A549 (cell line): ENCODE measurements around the gene ACSM5. TPM values are rescaled to one million over a fixed set of nuclear protein-coding genes. Genes with fewer than 3 reads are reported as not detected.
A peak's percentile ranks its signal among the peaks of the same experiment; 100 is the strongest.

Source experiments
- ATAC-seq, 2 experiments: fragments of 200-7000 bp in 1 of 2; fragments of >200 bp in 1 of 2; cut with Nextera tagmentation in 1 of 2; cut with Tn5 transposase in 1 of 2; 3 replicates each; pipeline versions ENCODE4 v1.8.0 to v1.9.1; 2018 to 2020; ENCODE audit warnings: mild to moderate bottlenecking in 1 of 2, moderate library complexity in 1 of 2
- CTCF ChIA-PET: fragments of 300-600 bp; sonication (Branson Sonifier 250); formaldehyde crosslinking; extraction: SDS; loops from one replicate; lab custom pipeline; 2021; ENCODE audit warnings: antibody characterized with exemption, inconsistent platforms; lab: Yijun Ruan, JAX
- POLR2A ChIA-PET: fragments of 350-600 bp; formaldehyde crosslinking; extraction: SDS; loops from one replicate; lab custom pipeline; 2021; ENCODE audit warnings: antibody characterized with exemption, inconsistent platforms; lab: Yijun Ruan, JAX
- DNase-seq, 2 experiments: peaks; one replicate each; pipeline versions ENCODE4 v3.0.0 to v3.0.0-alpha.2; 2011 to 2016; ENCODE audit warnings: low read depth in 1 of 2, low spot score in 1 of 2
- FAIRE-seq: peaks from 2 replicates; lab custom pipeline; 2011; peaks lifted over from hg19 to GRCh38; lab: Jason Lieb, UNC
- H3K27ac ChIP-seq, 2 experiments: fragments of >200 bp; sonication (Bioruptor Twin); formaldehyde crosslinking; 3 replicates each; pipeline ENCODE4 v1.5.1; 2016 to 2017
- H3K4me1 ChIP-seq: fragments of >200 bp; sonication (Bioruptor Twin); formaldehyde crosslinking; 3 replicates; pipeline ENCODE4 v1.6.1; 2016
- H3K4me2 ChIP-seq: fragments of >200 bp; sonication (Bioruptor Twin); formaldehyde crosslinking; 3 replicates; pipeline ENCODE4 v1.6.1; 2016
- H3K4me3 ChIP-seq: fragments of >200 bp; sonication (Bioruptor Twin); formaldehyde crosslinking; 3 replicates; pipeline ENCODE4 v1.5.1; 2016
- H3K9me3 ChIP-seq: fragments of >200 bp; sonication (Bioruptor Twin); formaldehyde crosslinking; 3 replicates; pipeline ENCODE4 v1.6.1; 2016
- ATOH8 ChIP-seq: fragments of 250-450 bp; sonication (Bioruptor Pico); IDR thresholded peaks from 2 replicates; pipeline ENCODE4 v1.5.0; 2020; ENCODE audit warnings: low read depth, mild to moderate bottlenecking, moderate library complexity
- BCL3 ChIP-seq: fragments of >200 bp; sonication (Bioruptor Twin); formaldehyde crosslinking; IDR thresholded peaks from 3 replicates; pipeline ENCODE4 v1.6.1; 2016
- BHLHE40 ChIP-seq: IDR thresholded peaks from 2 replicates; pipeline ENCODE4 v1.6.1; 2012; ENCODE audit warnings: low read depth, low read length, inconsistent platforms
- CBX8 ChIP-seq: fragments of 200-600 bp; sonication (generic); IDR thresholded peaks from 2 replicates; pipeline ENCODE4 v1.6.1; 2016
- EHMT2 ChIP-seq: fragments of 200-600 bp; sonication (generic); IDR thresholded peaks from 2 replicates; pipeline ENCODE4 v1.6.1; 2016; ENCODE audit warnings: antibody characterized with exemption, low read depth, mild to moderate bottlenecking, moderate library complexity
- FOXS1 ChIP-seq: fragments of 250-450 bp; sonication (Bioruptor Pico); IDR thresholded peaks from 2 replicates; pipeline ENCODE4 v1.5.0; 2020; ENCODE audit warnings: mild to moderate bottlenecking, moderate library complexity
- GATA3 ChIP-seq: IDR thresholded peaks from 2 replicates; pipeline ENCODE4 v1.6.1; 2012; ENCODE audit warnings: borderline replicate concordance
- HDAC2 ChIP-seq: fragments of 200-600 bp; sonication (generic); IDR thresholded peaks from 2 replicates; pipeline ENCODE4 v1.6.1; 2016
- HEYL ChIP-seq: fragments of 250-450 bp; sonication (Bioruptor Pico); IDR thresholded peaks from 2 replicates; pipeline ENCODE4 v1.8.0; 2021; ENCODE audit warnings: mild to moderate bottlenecking, moderate library complexity
- HOXB13 ChIP-seq: fragments of 250-450 bp; sonication (Bioruptor Pico); IDR thresholded peaks from 2 replicates; pipeline ENCODE4 v1.5.0; 2020; ENCODE audit warnings: low read depth, mild to moderate bottlenecking, moderate library complexity
- HOXB5 ChIP-seq: fragments of 250-450 bp; sonication (Bioruptor Pico); IDR thresholded peaks from 2 replicates; pipeline ENCODE4 v1.5.0; 2020; ENCODE audit warnings: mild to moderate bottlenecking, moderate library complexity
- JUNB ChIP-seq: fragments of >200 bp; sonication (Bioruptor Twin); formaldehyde crosslinking; IDR thresholded peaks from 2 replicates; pipeline ENCODE4 v1.6.1; 2016
- KDM1A ChIP-seq: fragments of 200-600 bp; sonication (generic); IDR thresholded peaks from 2 replicates; pipeline ENCODE4 v1.6.1; 2016; ENCODE audit warnings: low read depth, mild to moderate bottlenecking
- MAFK ChIP-seq: fragments of 450-650 bp; IDR thresholded peaks from 2 replicates; pipeline ENCODE4 v1.6.1; 2014; ENCODE audit not compliant: partially characterized antibody
- MAZ ChIP-seq: fragments of 150-350 bp; IDR thresholded peaks from 2 replicates; pipeline ENCODE4 v1.6.1; 2014; ENCODE audit warnings: antibody characterized with exemption, low read depth, low read length, borderline replicate concordance
- NFE2L2 ChIP-seq: fragments of 150-350 bp; conservative IDR thresholded peaks from 2 replicates; pipeline ENCODE4 v1.6.1; 2014; ENCODE audit warnings: low read length
- POLR2A ChIP-seq: IDR thresholded peaks from 2 replicates; pipeline ENCODE4 v1.6.1; 2012; ENCODE audit warnings: mild to moderate bottlenecking, low read length
- RAD21 ChIP-seq, 2 experiments: fragments of >200 bp in 1 of 2; sonication (Bioruptor Twin) in 1 of 2; formaldehyde crosslinking in 1 of 2; IDR thresholded peaks in 1 of 2; conservative IDR thresholded peaks in 1 of 2; 2 replicates in 1 of 2; 3 replicates in 1 of 2; pipeline ENCODE4 v1.6.1; 2012 to 2018; ENCODE audit warnings: inconsistent platforms in 1 of 2
- SMC3 ChIP-seq: fragments of >200 bp; sonication (Bioruptor Twin); formaldehyde crosslinking; IDR thresholded peaks from 3 replicates; pipeline ENCODE4 v1.6.1; 2018; ENCODE audit warnings: inconsistent platforms
- SREBF2 ChIP-seq: fragments of 450-650 bp; IDR thresholded peaks from 2 replicates; pipeline ENCODE4 v1.6.1; 2014; ENCODE audit warnings: mild to moderate bottlenecking, moderate library complexity
- USF2 ChIP-seq: fragments of 450-650 bp; IDR thresholded peaks from 2 replicates; pipeline ENCODE4 v1.6.1; 2014; ENCODE audit warnings: antibody characterized with exemption
- ZNF302 ChIP-seq: fragments of 250-450 bp; sonication (Bioruptor Pico); IDR thresholded peaks from 2 replicates; pipeline ENCODE4 v1.9.0; 2021; ENCODE audit warnings: inconsistent platforms, mild to moderate bottlenecking, moderate library complexity
- WGBS: methylation state at CpG from one replicate; pipeline ENCODE4 v1.1.6; 2017; ENCODE audit errors: missing lambda C conversion rate; 5-methylcytosine and 5-hydroxymethylcytosine counted together
- polyA plus RNA-seq, 4 experiments: library from polyadenylated mRNA; depleted of rRNA in 3 of 4; stranded (reverse); fragments of >200 nt; fragmentation: RNase III in 1 of 4; extraction: RNeasy Plus Mini Kit Qiagen cat#74134 plus additional on column Dnase treatment in 1 of 4; gene quantifications; 2 replicates in 3 of 4; 3 replicates in 1 of 4; pipeline ENCODE4 v1.2.3, GENCODE V29; 2011 to 2017
- TF ChIP-seq, protein P1 (sequence below): fragments of >200 bp; sonication (Bioruptor Twin); formaldehyde crosslinking; IDR thresholded peaks from 3 replicates; pipeline ENCODE4 v1.5.1; 2016
- TF ChIP-seq, protein P2 (sequence below): IDR thresholded peaks from 2 replicates; pipeline ENCODE4 v1.6.1; 2012

ACSM5 gene
- polyA plus RNA-seq, 2 of the 4 experiments (the other 2 are of a cell fraction) = not detected

DNA sequence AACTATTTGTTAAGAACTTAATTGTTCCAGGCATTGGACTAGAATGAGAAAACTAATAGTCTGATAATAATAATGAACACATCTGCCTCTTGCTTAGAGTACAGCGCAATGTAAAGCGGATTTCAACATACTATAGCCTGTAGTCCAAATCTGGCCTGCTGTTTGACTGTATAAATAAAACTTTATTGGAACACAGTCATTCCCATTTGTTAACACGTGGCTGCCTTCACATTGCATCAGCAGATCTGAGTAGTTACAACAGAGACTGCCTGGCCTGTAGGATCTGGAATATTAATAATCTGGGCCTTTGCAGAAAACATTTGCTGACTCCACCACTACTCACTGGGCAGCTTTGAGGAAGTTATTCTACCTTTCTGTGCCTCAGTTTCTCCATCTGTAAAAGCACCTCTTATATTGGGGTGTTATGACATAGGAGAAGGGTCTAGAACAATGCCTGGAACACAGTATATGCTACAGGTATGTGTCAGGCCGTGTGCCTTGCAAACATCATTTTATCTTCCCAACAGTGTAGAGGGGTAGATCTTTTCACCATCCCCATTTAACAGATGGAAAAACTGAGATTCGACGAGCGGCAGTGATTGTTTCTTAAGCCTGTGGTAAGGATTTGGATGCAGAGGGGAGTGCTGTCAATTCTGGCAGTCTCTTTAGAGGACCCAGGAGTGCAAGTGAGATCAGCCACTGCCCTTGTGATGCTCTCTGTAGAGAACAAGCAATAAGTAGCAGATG lies 27.0 kb upstream of the ACSM5 start (continued):
- no peak for TF ChIP-seq ATOH8

GRCh38 chr16:20383106-20384029 lies 26.0 kb upstream of the ACSM5 start:
- Histone ChIP-seq H3K4me1 (no peaks in the 10 kb centered on the region), H3K27ac (no peak overlapping the region), H3K4me2 (peak overlapping the region; percentile 45; the same call in 2 of the 3 replicates), H3K4me3 (no peak overlapping the region), H3K9me3 (no peaks in the 10 kb centered on the region)
- DNase-seq (peak; percentile 70 to 74), ATAC-seq (peak; percentile 88 to 98), FAIRE-seq (no peak)
- peak; percentile 77 to 84 for TF ChIP-seq RAD21 (conservative IDR thresholded peaks at IDR 0.05 in 1 of 2, IDR thresholded peaks at IDR 0.05 in 1 of 2)
- no peak for TF ChIP-seq POLR2A
- TF ChIP-seq, protein P1, sequence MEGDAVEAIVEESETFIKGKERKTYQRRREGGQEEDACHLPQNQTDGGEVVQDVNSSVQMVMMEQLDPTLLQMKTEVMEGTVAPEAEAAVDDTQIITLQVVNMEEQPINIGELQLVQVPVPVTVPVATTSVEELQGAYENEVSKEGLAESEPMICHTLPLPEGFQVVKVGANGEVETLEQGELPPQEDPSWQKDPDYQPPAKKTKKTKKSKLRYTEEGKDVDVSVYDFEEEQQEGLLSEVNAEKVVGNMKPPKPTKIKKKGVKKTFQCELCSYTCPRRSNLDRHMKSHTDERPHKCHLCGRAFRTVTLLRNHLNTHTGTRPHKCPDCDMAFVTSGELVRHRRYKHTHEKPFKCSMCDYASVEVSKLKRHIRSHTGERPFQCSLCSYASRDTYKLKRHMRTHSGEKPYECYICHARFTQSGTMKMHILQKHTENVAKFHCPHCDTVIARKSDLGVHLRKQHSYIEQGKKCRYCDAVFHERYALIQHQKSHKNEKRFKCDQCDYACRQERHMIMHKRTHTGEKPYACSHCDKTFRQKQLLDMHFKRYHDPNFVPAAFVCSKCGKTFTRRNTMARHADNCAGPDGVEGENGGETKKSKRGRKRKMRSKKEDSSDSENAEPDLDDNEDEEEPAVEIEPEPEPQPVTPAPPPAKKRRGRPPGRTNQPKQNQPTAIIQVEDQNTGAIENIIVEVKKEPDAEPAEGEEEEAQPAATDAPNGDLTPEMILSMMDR = peak; percentile 66
- peak; percentile 69 for TF ChIP-seq SMC3
- TF ChIP-seq KDM1A = no peak
- ChIA-PET CTCF (interaction anchor here (0.6 to 10.7 kb wide), 45 partner anchors 10 to 827 kb away, joined by 3 to 374 read pairs (median 4); partner anchors contain the start of gene PDILT), POLR2A (interaction anchor here (1.3 kb wide), 1 partner anchor 476 kb away, joined by 6 read pairs; no protein-coding TSS in a partner anchor)
- 23% methylated on average over 8 of the region's 11 CpGs for WGBS

DNA sequence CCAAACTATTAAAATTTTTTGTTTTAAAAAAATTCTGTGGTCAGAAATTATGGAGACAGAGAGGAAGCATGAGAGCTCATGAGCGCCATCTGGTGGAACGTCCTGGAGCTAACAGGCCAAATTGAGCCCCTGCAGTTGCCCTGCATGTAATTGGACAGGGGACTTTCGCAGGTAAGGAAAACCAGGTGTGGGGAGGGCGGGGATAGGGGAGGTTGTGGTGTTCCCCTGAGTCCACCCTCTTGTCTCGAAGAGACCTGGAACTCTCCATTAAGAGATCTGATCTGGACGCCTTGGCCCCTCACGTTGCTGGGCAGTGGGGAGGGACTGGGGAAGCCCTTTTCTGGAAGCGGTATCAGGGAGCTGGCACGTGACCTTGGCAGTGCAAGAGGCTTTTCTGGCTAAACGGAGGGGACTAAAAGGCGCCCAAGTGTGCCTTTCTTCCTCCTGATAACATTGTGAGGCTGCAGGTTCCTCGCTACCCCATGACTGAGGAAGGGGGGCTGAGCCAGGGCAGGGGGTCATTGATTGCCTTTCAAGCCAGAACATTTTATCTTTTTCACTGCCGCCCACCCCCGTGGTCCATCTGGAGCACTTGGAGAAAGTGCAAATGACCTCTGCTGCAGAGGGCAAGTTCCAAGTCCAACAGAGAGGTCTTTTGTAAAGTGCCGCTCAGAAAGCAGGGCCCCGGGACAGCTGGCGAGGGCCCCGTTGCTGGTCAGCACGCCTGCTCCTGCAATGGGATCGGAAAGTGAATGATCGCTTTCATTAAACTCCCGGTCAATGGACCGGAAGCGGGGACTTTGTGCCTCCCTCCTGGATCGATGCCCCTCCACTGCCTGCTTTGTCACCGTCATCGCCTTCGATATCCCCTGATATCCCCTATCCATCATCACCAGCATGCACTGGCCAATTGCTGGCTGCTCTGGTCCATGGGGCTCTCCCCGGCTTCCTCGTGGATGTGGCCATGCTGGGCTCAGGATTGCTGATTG lies 23.2 kb upstream of the ACSM5 start:
- WGBS = 37% methylated on average over 29 of the region's 30 CpGs
- Histone ChIP-seq H3K4me1 (no peaks in the 10 kb centered on the region), H3K4me3 (no peak overlapping the region), H3K9me3 (no peaks in the 10 kb centered on the region), H3K4me2 (no peak overlapping the region), H3K27ac (no peak overlapping the region)
- ChIA-PET CTCF (interaction anchor here (0.6 to 10.7 kb wide), 25 partner anchors 8 to 672 kb away, joined by 3 to 374 read pairs (median 4); partner anchors contain the start of gene PDILT), POLR2A (interaction anchor here (0.6 kb wide), 1 partner anchor 73 kb away, joined by 5 read pairs; no protein-coding TSS in a partner anchor)
- DNase-seq (peak; percentile 45 to 65), ATAC-seq (peak in 1 of 2 experiments; percentile 70; a peak in 3 of 6 replicates), FAIRE-seq (no peak)
- TF ChIP-seq BCL3 = no peak
- TF ChIP-seq JUNB = no peak
- TF ChIP-seq ATOH8 = no peak
- TF ChIP-seq SREBF2 = no peak
- no peak for TF ChIP-seq ZNF302 (CRISPR knock-in tag)
- no peak for TF ChIP-seq HOXB13
- TF ChIP-seq, protein P2, sequence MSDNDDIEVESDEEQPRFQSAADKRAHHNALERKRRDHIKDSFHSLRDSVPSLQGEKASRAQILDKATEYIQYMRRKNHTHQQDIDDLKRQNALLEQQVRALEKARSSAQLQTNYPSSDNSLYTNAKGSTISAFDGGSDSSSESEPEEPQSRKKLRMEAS = no peak
- TF ChIP-seq BHLHE40 = no peak
- TF ChIP-seq EHMT2 = no peak
- TF ChIP-seq FOXS1 (CRISPR knock-in tag) = no peak
- no peak for TF ChIP-seq MAZ
- TF ChIP-seq SMC3 = peak; percentile 62
- TF ChIP-seq RAD21 (conservative IDR thresholded peaks at IDR 0.05 in 1 of 2, IDR thresholded peaks at IDR 0.05 in 1 of 2) = peak; percentile 39 to 50; a peak in 3 of 5 replicates
- TF ChIP-seq CBX8 = no peak
- TF ChIP-seq NFE2L2 = no peak
- no peak for TF ChIP-seq USF2
- no peak for TF ChIP-seq HEYL (CRISPR knock-in tag)
- no peak for TF ChIP-seq GATA3
- no peak for TF ChIP-seq MAFK
- TF ChIP-seq HDAC2 = no peak
- TF ChIP-seq HOXB5 (CRISPR knock-in tag) = no peak
